Forelimb muscle (tissue), 1 donor: Measurements from ENCODE around the gene FKBP1A. TPM values are rescaled to one million over a fixed set of nuclear protein-coding genes. Genes with fewer than 3 reads are reported as not detected.

Source experiments
- DNase-seq: peaks from one replicate; pipeline ENCODE4 v3.0.0-alpha.2; 2013; ENCODE audit warnings: low read depth
- polyA plus RNA-seq: library from polyadenylated mRNA; unstranded; fragments of 120-200 nt; gene quantifications from one replicate; pipeline ENCODE4 v1.2.1, GENCODE V29; 2013; ENCODE audit not compliant: insufficient read length

Gene FKBP1A
- polyA plus RNA-seq, 1 donor, result 240 TPM

DNA sequence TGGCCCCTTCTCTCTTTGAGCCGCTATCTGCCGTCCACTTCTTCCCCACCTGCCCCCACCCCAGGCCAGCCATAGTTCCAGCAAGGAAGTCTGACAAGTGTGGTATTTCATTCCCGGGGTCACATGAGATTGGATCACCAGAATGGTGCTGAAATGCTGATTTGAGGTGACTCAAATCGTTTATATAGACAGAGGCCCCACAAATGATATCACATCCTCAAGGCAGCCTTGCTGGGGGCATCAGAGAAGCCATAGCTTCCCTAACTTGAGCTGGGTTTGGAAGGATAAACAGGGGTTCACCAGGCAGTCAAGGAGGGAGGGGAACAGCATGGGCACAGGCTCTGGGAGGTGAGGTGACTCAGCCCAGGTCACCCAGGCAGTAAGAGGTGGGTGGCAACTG, 73.8 kb downstream of the FKBP1A start:
- no peak for DNase-seq

Other genes with a start within 250 kb of the FKBP1A start
- gene TMEM74B, start 208.1 kb downstream of the FKBP1A start, polyA plus RNA-seq, result 2.6 TPM
- 0.39 TPM for gene C20orf202, start 189.6 kb downstream of the FKBP1A start, polyA plus RNA-seq
- not detected for gene RAD21L1, start 167.0 kb downstream of the FKBP1A start, polyA plus RNA-seq
- 9.0 TPM for gene SNPH, start 126.8 kb downstream of the FKBP1A start, polyA plus RNA-seq
- 1.5 TPM for gene SDCBP2, start 63.9 kb downstream of the FKBP1A start, polyA plus RNA-seq
- gene NSFL1C, start 73.8 kb upstream of the FKBP1A start, polyA plus RNA-seq, result 67.3 TPM
- gene SIRPB2, start 98.4 kb upstream of the FKBP1A start, polyA plus RNA-seq, result 1.6 TPM
- gene SIRPD, start 164.7 kb upstream of the FKBP1A start, polyA plus RNA-seq, result not detected
- gene SIRPB1, start 227.0 kb upstream of the FKBP1A start, polyA plus RNA-seq, result 1.7 TPM